EH (cell line): ENCODE results near the gene SAMM50.
"Not testable (repeated sequence)": the region's sequence is repeated elsewhere in the genome, so short reads cannot be mapped to it uniquely, and the experiment has no call there.

Source experiments
- DNase-seq: peaks from one replicate; pipeline ENCODE4 v3.0.0-alpha.2; 2015; ENCODE audit warnings: low read depth

Gene SAMM50

GRCh38 chr22:44001521-44001920 is 46.3 kb downstream of the SAMM50 start:
- no peak for DNase-seq

GRCh38 chr22:44002324-44002723 is 47.1 kb downstream of the SAMM50 start:
- no peak for DNase-seq

DNA sequence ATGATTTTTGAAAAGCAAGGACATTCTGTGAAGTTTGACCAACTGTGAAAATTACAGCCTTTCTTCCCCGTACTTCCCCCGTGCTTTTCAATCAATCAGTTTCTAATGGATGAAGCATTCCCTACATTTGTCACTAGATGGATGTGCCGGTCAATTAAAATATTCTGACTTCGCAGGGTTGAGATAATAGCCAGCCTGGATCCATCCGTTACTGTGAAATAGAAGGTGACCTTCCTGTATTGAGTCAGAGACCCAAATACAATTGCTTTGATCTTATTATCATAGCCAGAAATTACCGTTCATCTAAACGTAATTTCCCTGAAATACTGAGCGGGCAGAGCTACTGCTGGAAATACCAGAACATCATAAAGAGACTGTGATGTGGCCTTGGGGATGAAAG is 47.8 kb downstream of the SAMM50 start:
- no peak for DNase-seq

DNA sequence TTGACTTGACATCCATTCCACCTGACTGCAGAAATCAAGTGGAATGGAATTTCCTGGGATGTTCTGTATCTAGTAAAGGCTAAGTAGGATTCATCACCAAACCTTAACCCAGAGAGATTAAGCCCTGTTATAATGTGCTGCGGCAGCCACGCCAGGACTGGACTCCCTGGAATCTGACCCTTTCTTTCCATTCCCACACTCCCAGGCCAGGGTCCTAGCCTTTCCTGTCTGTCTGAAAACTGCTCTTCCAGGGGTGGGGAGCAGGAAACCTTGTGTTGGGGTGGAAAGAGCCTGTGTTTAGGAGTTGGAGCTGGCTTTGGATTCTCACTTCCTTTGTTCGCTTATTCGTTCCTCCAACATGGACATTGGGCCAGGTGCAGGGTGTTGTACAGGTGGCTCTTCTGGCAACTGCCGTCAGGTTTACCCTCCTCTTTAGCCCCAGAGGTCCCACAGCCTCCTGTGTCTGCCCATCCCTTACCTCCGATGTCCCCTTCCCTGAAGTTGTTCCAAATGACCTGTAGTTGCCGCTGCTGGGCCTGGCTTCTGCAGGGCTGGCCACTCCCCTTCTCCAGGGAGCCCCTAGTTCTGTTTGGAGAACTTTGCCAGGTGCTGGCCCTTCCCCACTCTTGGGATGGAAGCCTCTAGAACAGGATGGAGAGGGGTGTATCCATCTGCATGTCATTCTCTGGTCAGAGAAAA is 48.3 kb downstream of the SAMM50 start:
- peak; percentile 13 for DNase-seq

- DNase-seq = no peak
Observed at GRCh38 chr22:44004104-44004460, 48.8 kb downstream of the SAMM50 start.

DNA sequence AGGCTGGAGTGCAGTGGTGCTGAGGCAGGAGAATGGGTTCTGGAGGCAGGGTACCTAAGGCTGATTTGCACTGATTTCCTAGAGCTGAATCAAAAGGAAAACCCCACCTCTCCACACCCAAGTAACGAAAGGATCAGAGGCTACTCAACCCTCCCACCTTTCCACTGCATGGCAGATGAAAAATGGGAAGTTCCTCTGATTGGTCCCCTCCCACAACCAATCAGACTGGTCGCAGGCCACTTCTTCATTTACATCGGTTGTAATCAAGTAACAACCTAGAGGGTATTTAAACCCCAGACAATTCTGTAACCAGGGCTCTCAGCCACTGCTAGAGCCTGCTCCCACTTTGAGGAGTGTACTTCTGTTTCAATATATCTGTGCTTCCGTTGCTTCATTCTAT is 50.3 kb downstream of the SAMM50 start:
- DNase-seq = no peak

GRCh38 chr22:44012162-44012561 is 56.9 kb downstream of the SAMM50 start:
- DNase-seq = no peak

DNA sequence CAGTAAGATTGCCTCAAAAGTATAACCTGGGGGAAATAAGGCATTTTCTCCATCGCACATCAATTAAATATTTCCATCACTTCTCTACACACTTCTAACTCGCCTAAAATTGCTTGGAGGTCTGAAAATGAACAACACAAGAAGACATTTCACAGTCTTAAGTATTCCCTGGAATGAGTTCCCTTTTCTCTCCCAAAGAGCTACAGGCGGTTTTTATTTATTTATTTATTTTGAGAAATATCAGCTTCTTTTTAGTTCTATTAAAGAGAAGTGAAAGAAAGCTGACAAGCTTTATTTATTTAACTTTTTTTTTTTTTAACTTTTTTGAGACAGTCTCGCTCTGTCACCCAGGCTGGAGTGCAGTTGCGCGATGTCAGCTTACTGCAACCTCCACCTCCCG is 57.3 kb downstream of the SAMM50 start:
- DNase-seq = no peak

DNA sequence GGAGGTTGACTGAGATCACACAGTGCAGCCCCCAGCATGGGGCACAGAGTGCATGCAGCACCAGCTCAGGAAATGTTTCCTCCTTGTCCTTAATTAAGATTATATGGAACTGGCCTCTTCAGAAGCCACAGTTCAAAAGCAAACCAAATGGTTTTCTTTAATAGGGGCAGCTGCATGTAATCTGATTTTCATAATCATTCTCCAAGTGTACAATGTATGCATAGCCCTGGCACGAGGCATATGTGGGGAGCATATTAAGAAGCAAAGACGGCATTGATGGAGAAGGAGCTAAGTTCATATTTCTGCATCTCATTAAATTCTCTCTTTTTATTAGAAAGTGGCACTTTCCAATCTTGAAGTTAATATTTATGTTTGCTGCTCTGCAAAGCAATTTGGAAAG is 59.0 kb downstream of the SAMM50 start:
- DNase-seq = no peak

GRCh38 chr22:44016586-44016985 is 61.3 kb downstream of the SAMM50 start:
- DNase-seq = not testable (repeated sequence)

- DNase-seq = no peak
Observed at GRCh38 chr22:44018594-44018993, 63.4 kb downstream of the SAMM50 start.

- no peak for DNase-seq
Observed at GRCh38 chr22:44019416-44019815, 64.2 kb downstream of the SAMM50 start.

- no peak for DNase-seq
Observed at GRCh38 chr22:44019846-44020245, 64.6 kb downstream of the SAMM50 start.

- peak; percentile 33 for DNase-seq
Observed at GRCh38 chr22:44020981-44021380, 65.7 kb downstream of the SAMM50 start.

DNA sequence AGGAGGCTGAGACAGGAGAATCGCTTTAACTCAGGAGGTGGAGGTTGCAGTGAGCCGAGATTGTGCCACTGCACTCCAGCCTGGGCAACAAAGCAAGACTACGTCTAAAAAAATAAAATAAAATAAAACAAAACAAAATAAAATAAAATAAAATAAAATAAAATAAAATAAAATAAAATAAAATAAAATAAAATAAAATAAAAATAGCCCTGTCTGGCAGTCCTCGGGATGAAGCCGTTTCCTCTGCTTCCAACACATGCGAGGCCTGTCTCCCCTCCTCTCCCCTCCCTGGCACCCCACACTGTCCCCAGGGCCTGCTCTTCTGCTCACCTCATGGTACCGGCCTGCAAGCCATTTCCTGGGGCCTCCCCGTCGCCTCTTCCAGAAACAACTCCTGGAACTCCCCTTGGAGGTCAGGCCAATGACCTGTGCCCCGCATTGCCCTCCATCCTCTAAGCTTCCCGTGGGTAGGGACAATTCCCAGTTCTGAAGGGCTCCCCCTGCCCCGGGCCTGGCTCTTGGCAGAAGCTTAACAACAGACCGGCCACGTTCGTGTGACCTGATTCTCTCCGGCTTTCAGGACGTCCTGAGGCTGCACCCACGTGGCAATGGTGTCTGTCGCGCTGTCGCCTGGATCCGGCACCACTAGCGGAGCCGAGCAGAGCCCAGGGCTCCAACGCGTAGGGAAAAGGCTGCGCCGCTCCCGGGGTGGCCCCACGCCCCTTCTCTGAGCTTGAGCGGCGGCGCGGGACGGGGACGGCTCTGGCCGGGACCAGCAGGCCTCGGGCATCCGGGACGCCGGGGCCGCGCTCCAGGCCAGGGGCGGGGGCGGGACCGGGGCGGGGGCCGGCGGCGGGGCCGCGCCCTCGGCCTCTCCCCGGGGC is 68.4 kb downstream of the SAMM50 start:
- DNase-seq = peak; percentile 60

DNA sequence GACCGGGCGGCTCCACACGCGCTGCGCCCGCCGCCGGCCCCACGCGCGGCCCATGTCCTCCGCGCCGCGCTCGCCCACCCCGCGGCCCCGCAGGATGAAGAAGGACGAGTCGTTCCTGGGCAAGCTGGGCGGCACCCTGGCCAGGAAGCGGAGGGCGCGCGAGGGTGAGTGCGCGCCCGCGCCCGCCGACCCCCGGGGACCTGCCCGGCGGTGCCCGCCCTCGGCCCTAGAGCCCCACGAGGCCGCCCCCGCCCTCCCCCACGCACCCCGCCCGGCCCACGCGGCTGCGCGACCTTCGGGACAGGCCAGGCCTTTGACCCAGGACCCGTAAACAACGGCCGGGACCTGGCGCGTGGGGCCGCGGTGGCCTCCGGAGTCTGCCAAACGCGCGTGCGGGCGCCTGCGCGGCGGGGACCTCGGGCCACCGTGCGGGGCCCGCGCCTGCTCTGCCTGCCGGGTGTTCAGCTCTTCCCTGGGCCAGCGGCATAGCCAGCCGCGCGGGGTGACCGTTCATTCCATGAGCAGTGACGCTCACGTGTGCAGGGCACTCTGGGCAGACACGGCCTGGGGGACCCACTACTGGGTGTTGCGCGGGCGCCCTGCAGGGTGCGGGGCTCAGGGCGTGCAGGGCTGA is 69.2 kb downstream of the SAMM50 start, which contains the start of gene PARVB:
TSS of gene PARVB (plus strand) at position 15 of the 634 bp plus-strand sequence. CDS start at position 53, 38 bp downstream.
- peak; percentile 48 for DNase-seq

- no peak for DNase-seq
Observed at GRCh38 chr22:44025171-44026065, 70.2 kb downstream of the SAMM50 start.

GRCh38 chr22:44026066-44026629 is 70.9 kb downstream of the SAMM50 start:
- peak; percentile 20 for DNase-seq

GRCh38 chr22:44026630-44027511 is 71.6 kb downstream of the SAMM50 start:
- DNase-seq = peak; percentile 83

- DNase-seq = no peak
Observed at GRCh38 chr22:44028091-44028490, 72.8 kb downstream of the SAMM50 start.
